GM12875 (cell line): ENCODE measurements around the gene NRDC.

Source experiments
- H3K4me3 ChIP-seq: one replicate; pipeline ENCODE4 v1.5.1; 2011; ENCODE audit warnings: low read depth, low read length, control low read depth
- CTCF ChIP-seq: IDR thresholded peaks from 2 replicates; pipeline ENCODE4 v1.5.1; 2011; ENCODE audit warnings: low read depth, mild to moderate bottlenecking, control low read depth, inconsistent platforms, low read length, moderate library complexity, borderline replicate concordance; ENCODE audit not compliant: insufficient read depth

NRDC gene

DNA sequence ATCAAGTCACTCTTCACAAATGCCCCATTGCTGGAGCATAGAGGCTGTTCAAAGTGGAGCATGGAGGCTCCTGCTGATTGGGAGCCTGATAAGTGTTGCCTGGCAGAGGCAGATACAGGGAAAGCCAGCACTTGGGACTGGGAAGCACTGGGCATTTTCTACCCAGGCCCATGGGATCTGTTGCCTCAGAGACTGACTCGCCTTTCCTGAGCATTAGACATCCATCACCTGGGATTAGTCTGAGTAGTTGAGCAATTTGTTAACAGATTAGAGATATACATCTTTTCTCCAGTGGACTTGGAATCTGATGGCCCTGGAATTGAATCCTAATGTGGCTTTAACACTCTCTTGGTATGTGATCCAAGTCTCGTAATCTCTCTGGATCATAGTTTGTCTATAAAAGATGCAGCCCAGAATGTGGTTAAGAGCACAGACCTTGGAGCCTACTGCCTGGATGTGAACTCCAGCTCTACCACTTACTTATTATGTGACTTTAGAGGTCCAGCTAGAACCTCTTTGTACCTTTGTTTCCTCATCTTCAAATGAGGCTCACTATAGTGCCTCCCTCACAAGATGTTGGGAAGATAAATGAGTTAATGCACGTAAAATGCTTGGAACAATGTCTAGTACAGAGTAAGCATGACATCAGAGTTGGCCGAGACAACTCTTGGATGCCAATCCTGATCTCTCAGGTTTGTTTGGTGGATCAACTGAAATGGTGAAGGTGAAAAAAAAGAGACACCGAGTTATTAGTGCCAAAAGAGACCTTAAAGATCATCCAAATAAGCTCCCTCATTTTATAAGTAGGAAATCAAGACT lies 38.3 kb upstream of the NRDC start:
- no peak for TF ChIP-seq CTCF
- H3K4me3 ChIP-seq, result no peak overlapping the region

GRCh38 chr1:51915951-51916350 lies 37.4 kb upstream of the NRDC start:
- no peak for TF ChIP-seq CTCF
- no peak overlapping the region for H3K4me3 ChIP-seq

DNA sequence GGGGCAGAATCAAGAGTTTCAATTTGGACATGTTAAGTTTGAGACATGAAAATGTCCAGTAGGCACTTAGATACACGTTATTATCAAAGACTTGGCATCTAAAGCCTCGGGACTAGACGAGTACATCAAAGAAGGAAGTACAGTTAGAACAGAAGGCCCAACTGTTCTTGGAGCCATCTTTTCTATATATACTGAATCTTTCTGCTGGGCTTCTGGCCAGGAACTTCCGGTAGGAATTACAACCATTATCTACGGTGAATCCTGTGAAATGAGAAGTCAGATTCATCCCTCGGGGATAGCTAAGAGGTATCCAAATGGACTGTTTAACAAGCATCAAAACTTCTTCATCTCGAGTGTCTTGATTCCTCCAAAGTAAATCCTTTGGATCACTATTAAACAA lies 34.4 kb upstream of the NRDC start:
- H3K4me3 ChIP-seq, result no peak overlapping the region
- no peak for TF ChIP-seq CTCF

GRCh38 chr1:51910221-51911000 lies 31.9 kb upstream of the NRDC start:
- TF ChIP-seq CTCF, result no peak
- H3K4me3 ChIP-seq, result no peak overlapping the region

GRCh38 chr1:51908499-51908898 lies 30.0 kb upstream of the NRDC start:
- no peak for TF ChIP-seq CTCF
- no peak overlapping the region for H3K4me3 ChIP-seq

- no peak for TF ChIP-seq CTCF
Observed at GRCh38 chr1:51907079-51907702, 28.7 kb upstream of the NRDC start.

More at GRCh38 chr1:51907079-51907702, 28.7 kb upstream of the NRDC start:
- no peak overlapping the region for H3K4me3 ChIP-seq
